Lower leg skin (tissue), 3 donors: Measurements from ENCODE around the gene BAMBI.

Source experiments
- CTCF ChIP-seq, 3 donors: fragments of 450-650 bp; IDR thresholded peaks; one replicate each; pipeline ENCODE4 v1.5.1; 2016; ENCODE audit warnings: antibody characterized with exemption in 3 of 3, mild to moderate bottlenecking in 3 of 3, moderate library complexity in 2 of 3
- POLR2A ChIP-seq, 2 donors: fragments of 450-650 bp; IDR thresholded peaks; one replicate each; pipeline ENCODE4 v1.6.1; 2016 to 2017; ENCODE audit warnings: antibody characterized with exemption in 2 of 2, mild to moderate bottlenecking in 1 of 2, moderate library complexity in 1 of 2

GRCh38 chr10:28661035-28661434, 16.3 kb upstream of the BAMBI start:
- TF ChIP-seq POLR2A (IDR thresholded peaks at IDR 0.05) (no peak), CTCF (IDR thresholded peaks at IDR 0.05) (no peak)
